Vagina (tissue), 2 donors: Measurements from ENCODE around the gene FOXA1. TPM values are rescaled to one million over a fixed set of nuclear protein-coding genes. Genes with fewer than 3 reads are reported as not detected.

Source experiments
- DNase-seq, 2 donors: peaks; one replicate each; pipeline ENCODE4 v3.0.0-alpha.2; 2017; ENCODE audit errors: extremely low spot score in 2 of 2
- H3K27ac ChIP-seq: fragments of 200-600 bp; sonication (generic); one replicate; pipeline ENCODE4 v1.5.1; 2019
- H3K27me3 ChIP-seq: fragments of 200-600 bp; sonication (generic); one replicate; pipeline ENCODE4 v1.5.1; 2019
- H3K36me3 ChIP-seq, 2 donors: fragments of 200-600 bp; sonication (generic); one replicate each; pipeline ENCODE4 v1.5.1; 2017 to 2019
- H3K4me1 ChIP-seq: fragments of 200-600 bp; sonication (generic); one replicate; pipeline ENCODE4 v1.5.1; 2019
- H3K4me3 ChIP-seq, 2 donors: fragments of 200-600 bp; sonication (generic); 1 replicate in 1 of 2; 2 replicates in 1 of 2; pipeline ENCODE4 v1.5.1; 2016 to 2019
- H3K9me3 ChIP-seq: fragments of 200-600 bp; sonication (generic); one replicate; pipeline ENCODE4 v1.5.1; 2019
- CTCF ChIP-seq, 3 experiments: fragments of 450-650 bp in 2 of 3; fragments of 200-600 bp in 1 of 3; sonication (generic) in 1 of 3; IDR thresholded peaks; one replicate each; pipeline ENCODE4 v1.5.1; 2017 to 2019; ENCODE audit warnings: antibody characterized with exemption in 3 of 3, mild to moderate bottlenecking in 2 of 3, moderate library complexity in 2 of 3
- POLR2A ChIP-seq, 2 donors: fragments of 450-650 bp; IDR thresholded peaks; one replicate each; pipeline ENCODE4 v1.6.1; 2017; ENCODE audit warnings: antibody characterized with exemption in 2 of 2, mild to moderate bottlenecking in 2 of 2, moderate library complexity in 2 of 2
- POLR2AphosphoS5 ChIP-seq, 2 donors: sonication (generic); formaldehyde crosslinking; IDR thresholded peaks; one replicate each; pipeline ENCODE4 v1.9.0; 2017; ENCODE audit warnings: antibody characterized with exemption in 2 of 2, mild to moderate bottlenecking in 2 of 2, low read depth in 1 of 2; ENCODE audit not compliant: insufficient read depth in 1 of 2
- intact Hi-C: fragments of 100-400 bp; cut with DNase I; formaldehyde crosslinking; loops from one replicate; pipeline ENCODE4 v1.15.1; 2023
- total RNA-seq: library from RNA; depleted of rRNA; stranded (reverse); fragments of >200 nt; gene quantifications from one replicate; pipeline ENCODE4 v1.2.3, GENCODE V29; 2016

FOXA1 gene
- total RNA-seq, 1 donor from 2014 or later, result 11.5 TPM

- intact Hi-C loops, result no loop called here
- Histone ChIP-seq H3K9me3 (no peaks in the 10 kb centered on the region), H3K4me1 (peaks cover 45% of the 10 kb centered on the region), H3K27me3 (peaks cover 47% of the 10 kb centered on the region), H3K27ac (no peak overlapping the region), H3K36me3 (no peaks in the 10 kb centered on the region), H3K4me3 (peak overlapping the region; percentile 32 to 39)
- TF ChIP-seq CTCF (IDR thresholded peaks at IDR 0.05) (no peak), POLR2A (IDR thresholded peaks at IDR 0.05) (no peak), POLR2AphosphoS5 (IDR thresholded peaks at IDR 0.05; ENCODE audit: insufficient read depth in 1 of 2, low read depth in 1 of 2) (no peak)
- DNase-seq, result no peak
These were observed 3.9 kb upstream of the FOXA1 start for GRCh38 chr14:37598747-37599506.

GRCh38 chr14:37597914-37598746 lies 3.1 kb upstream of the FOXA1 start:
- H3K36me3 ChIP-seq, result no peaks in the 10 kb centered on the region
- H3K9me3 ChIP-seq, result no peaks in the 10 kb centered on the region
- H3K4me3 ChIP-seq, result peak overlapping the region; percentile 21 to 39
- H3K27me3 ChIP-seq, result peaks cover 47% of the 10 kb centered on the region
- intact Hi-C loops, result no loop called here
- H3K4me1 ChIP-seq, result peaks cover 45% of the 10 kb centered on the region
- no peak for DNase-seq
- H3K27ac ChIP-seq, result no peak overlapping the region
- TF ChIP-seq CTCF (IDR thresholded peaks at IDR 0.05), result no peak

GRCh38 chr14:37597538-37597913 lies 2.5 kb upstream of the FOXA1 start:
- Histone ChIP-seq H3K36me3 (no peaks in the 10 kb centered on the region), H3K27me3 (peaks cover 51% of the 10 kb centered on the region), H3K27ac (no peak overlapping the region), H3K9me3 (no peaks in the 10 kb centered on the region), H3K4me1 (peaks cover 45% of the 10 kb centered on the region), H3K4me3 (no peak overlapping the region)
- DNase-seq, result no peak
- intact Hi-C loops, result no loop called here
- TF ChIP-seq POLR2AphosphoS5 (IDR thresholded peaks at IDR 0.05; ENCODE audit: insufficient read depth in 1 of 2, low read depth in 1 of 2), result no peak
- TF ChIP-seq CTCF (IDR thresholded peaks at IDR 0.05), result no peak
- no peak for TF ChIP-seq POLR2A (IDR thresholded peaks at IDR 0.05)

GRCh38 chr14:37596790-37597472 lies 1.9 kb upstream of the FOXA1 start:
- H3K36me3 ChIP-seq, result no peaks in the 10 kb centered on the region
- intact Hi-C loops, result no loop called here
- H3K9me3 ChIP-seq, result no peaks in the 10 kb centered on the region
- H3K4me3 ChIP-seq, result no peak overlapping the region
- H3K4me1 ChIP-seq, result peaks cover 48% of the 10 kb centered on the region
- TF ChIP-seq POLR2AphosphoS5 (IDR thresholded peaks at IDR 0.05; ENCODE audit: insufficient read depth in 1 of 2, low read depth in 1 of 2), result no peak
- TF ChIP-seq POLR2A (IDR thresholded peaks at IDR 0.05), result no peak
- no peak for TF ChIP-seq CTCF (IDR thresholded peaks at IDR 0.05)
- DNase-seq, result no peak
- no peak overlapping the region for H3K27ac ChIP-seq
- H3K27me3 ChIP-seq, result peaks cover 57% of the 10 kb centered on the region
